Measurements from ENCODE around the gene PABPN1L.
A peak's percentile ranks its signal among the peaks of the same experiment; 100 is the strongest.

The PABPN1L gene

GRCh38 chr16:88868974-88869672 lies 2.7 kb upstream of the PABPN1L start:
- DNase-seq (ENCODE audit: low read depth): no peak

GRCh38 chr16:88867581-88868246 lies 1.3 kb upstream of the PABPN1L start:
- DNase-seq (ENCODE audit: low read depth): no peak

GRCh38 chr16:88865742-88866141 lies 718 bp downstream of the PABPN1L start:
- DNase-seq (ENCODE audit: low read depth): no peak

- no peak for DNase-seq (ENCODE audit: low read depth)
These were observed 1.1 kb downstream of the PABPN1L start for GRCh38 chr16:88865310-88865709.

GRCh38 chr16:88864521-88864920 lies 1.9 kb downstream of the PABPN1L start:
- no peak for DNase-seq (ENCODE audit: low read depth)

GRCh38 chr16:88864099-88864498 lies 2.4 kb downstream of the PABPN1L start:
- no peak for DNase-seq (ENCODE audit: low read depth)

GRCh38 chr16:88863426-88863825 lies 3.0 kb downstream of the PABPN1L start:
- DNase-seq (ENCODE audit: low read depth): no peak

GRCh38 chr16:88862968-88863367 lies 3.5 kb downstream of the PABPN1L start:
- no peak for DNase-seq (ENCODE audit: low read depth)

- DNase-seq (ENCODE audit: low read depth): no peak
These were observed 5.1 kb downstream of the PABPN1L start for GRCh38 chr16:88861359-88861758.

GRCh38 chr16:88859381-88860091 lies 6.9 kb downstream of the PABPN1L start:
- DNase-seq (ENCODE audit: low read depth): no peak

- DNase-seq (ENCODE audit: low read depth): no peak
These were observed 8.6 kb downstream of the PABPN1L start for GRCh38 chr16:88857728-88858339.

GRCh38 chr16:88856828-88857727 lies 9.4 kb downstream of the PABPN1L start, which contains the start of the genes GALNS and TRAPPC2L:
Gene GALNS, minus strand, starts transcription at chr16:88856947. Its CDS starts 70 bp downstream, at chr16:88856877.
Gene TRAPPC2L, plus strand, starts transcription at chr16:88857127. Its CDS starts 24 bp downstream, at chr16:88857151.
- peak; percentile 32 for DNase-seq (ENCODE audit: low read depth)

GRCh38 chr16:88856122-88856827 lies 10.2 kb downstream of the PABPN1L start:
- no peak for DNase-seq (ENCODE audit: low read depth)

- no peak for DNase-seq (ENCODE audit: low read depth)
These were observed 10.7 kb downstream of the PABPN1L start for GRCh38 chr16:88855736-88856121.

GRCh38 chr16:88855176-88855575 lies 11.3 kb downstream of the PABPN1L start:
- no peak for DNase-seq (ENCODE audit: low read depth)

- DNase-seq (ENCODE audit: low read depth): no peak
These were observed 12.0 kb downstream of the PABPN1L start for GRCh38 chr16:88854306-88855111.

GRCh38 chr16:88853325-88853941 lies 13.0 kb downstream of the PABPN1L start:
- DNase-seq (ENCODE audit: low read depth): no peak

- DNase-seq (ENCODE audit: low read depth): no peak
These were observed 14.8 kb downstream of the PABPN1L start for GRCh38 chr16:88851616-88852015.

- no peak for DNase-seq (ENCODE audit: low read depth)
These were observed 15.8 kb downstream of the PABPN1L start for GRCh38 chr16:88850531-88851199.
